ENCODE results near the gene ENOX1. TPM values are rescaled to one million over a fixed set of nuclear protein-coding genes. Genes with fewer than 3 reads are reported as not detected.

Gene ENOX1
- total RNA-seq, 1 donor from 2014 or later: 2.5 TPM

DNA sequence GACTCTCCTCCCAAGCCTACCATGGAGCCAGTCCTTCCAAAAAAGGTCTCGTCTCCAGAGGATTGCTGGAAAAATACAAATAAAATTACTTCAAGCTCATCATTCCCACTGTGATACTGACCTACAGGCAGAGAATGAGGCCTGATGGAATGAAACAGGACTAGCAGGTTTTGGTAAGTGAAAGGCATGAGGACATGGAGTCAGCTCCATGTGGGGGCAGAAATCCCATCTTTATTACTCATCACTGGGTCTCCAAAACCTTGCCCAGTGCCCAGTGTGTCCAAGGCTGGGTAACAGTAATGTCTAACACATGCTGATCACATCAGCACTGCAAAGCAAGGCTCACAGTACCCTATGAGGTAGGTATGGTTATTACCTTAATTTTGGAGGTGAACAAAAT, 528.0 kb downstream of the ENOX1 start:
- TF ChIP-seq, protein P1, sequence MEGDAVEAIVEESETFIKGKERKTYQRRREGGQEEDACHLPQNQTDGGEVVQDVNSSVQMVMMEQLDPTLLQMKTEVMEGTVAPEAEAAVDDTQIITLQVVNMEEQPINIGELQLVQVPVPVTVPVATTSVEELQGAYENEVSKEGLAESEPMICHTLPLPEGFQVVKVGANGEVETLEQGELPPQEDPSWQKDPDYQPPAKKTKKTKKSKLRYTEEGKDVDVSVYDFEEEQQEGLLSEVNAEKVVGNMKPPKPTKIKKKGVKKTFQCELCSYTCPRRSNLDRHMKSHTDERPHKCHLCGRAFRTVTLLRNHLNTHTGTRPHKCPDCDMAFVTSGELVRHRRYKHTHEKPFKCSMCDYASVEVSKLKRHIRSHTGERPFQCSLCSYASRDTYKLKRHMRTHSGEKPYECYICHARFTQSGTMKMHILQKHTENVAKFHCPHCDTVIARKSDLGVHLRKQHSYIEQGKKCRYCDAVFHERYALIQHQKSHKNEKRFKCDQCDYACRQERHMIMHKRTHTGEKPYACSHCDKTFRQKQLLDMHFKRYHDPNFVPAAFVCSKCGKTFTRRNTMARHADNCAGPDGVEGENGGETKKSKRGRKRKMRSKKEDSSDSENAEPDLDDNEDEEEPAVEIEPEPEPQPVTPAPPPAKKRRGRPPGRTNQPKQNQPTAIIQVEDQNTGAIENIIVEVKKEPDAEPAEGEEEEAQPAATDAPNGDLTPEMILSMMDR (IDR thresholded peaks at IDR 0.05; ENCODE audit: unreplicated experiment): no peak
- Mint-ChIP-seq H3K27me3 (no peaks in the 10 kb centered on the region), H3K36me3 (ENCODE audit: insufficient read depth) (no peaks in the 10 kb centered on the region), H3K27ac (no peak overlapping the region), H3K9me3 (ENCODE audit: low read depth) (peaks cover 3% of the 10 kb centered on the region), H3K4me1 (ENCODE audit: low read depth) (no peaks in the 10 kb centered on the region), H3K4me3 (ENCODE audit: low read depth) (no peak overlapping the region)
- DNase-seq (ENCODE audit: low spot score, unreplicated experiment): no peak

DNA sequence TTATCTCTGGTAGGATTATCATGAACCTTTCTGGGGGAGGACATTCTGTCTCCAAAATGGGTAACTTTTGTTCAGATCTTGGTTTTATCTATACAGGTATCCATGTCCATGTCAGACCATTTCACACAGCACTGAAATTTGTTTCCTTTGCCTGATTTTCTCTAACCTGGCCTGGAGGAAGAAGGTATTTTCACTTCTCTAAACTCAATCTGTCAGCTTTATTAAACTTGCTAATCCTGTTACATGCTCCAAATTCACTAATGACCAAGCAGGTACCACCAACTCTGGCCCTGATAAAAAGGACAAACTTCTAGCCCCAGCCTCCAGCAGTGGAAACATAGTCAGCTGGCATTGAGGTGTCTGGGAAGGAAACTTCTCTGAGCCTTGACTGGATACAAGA, 529.0 kb downstream of the ENOX1 start:
- no peak overlapping the region for H3K27ac Mint-ChIP-seq
- TF ChIP-seq, protein P1 (IDR thresholded peaks at IDR 0.05; ENCODE audit: unreplicated experiment): no peak
- H3K4me3 Mint-ChIP-seq (ENCODE audit: low read depth): no peak overlapping the region
- H3K36me3 Mint-ChIP-seq (ENCODE audit: insufficient read depth): no peaks in the 10 kb centered on the region
- no peaks in the 10 kb centered on the region for H3K27me3 Mint-ChIP-seq
- H3K9me3 Mint-ChIP-seq (ENCODE audit: low read depth): peaks cover 3% of the 10 kb centered on the region
- DNase-seq (ENCODE audit: low spot score, unreplicated experiment): no peak
- no peaks in the 10 kb centered on the region for H3K4me1 Mint-ChIP-seq (ENCODE audit: low read depth)

DNA sequence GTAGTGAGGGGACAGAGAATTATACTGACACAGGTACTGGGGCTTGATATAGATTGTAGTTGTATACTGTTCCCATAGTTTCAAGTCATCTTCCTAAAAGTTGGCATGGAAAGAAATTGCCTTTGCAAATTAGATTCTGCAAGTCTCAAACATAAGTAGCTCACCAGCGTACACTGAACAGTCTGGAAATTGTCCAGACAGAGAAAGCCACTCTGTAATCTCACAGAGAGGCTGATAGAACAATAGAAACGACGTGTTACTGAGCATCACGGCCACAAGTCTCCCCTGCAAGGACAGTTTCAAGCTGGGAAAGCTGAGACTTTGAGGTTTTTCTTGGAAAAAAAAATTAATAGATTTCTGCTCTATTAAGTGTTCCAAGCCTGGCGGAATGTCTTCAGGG, 534.8 kb downstream of the ENOX1 start:
- H3K36me3 Mint-ChIP-seq (ENCODE audit: insufficient read depth): no peaks in the 10 kb centered on the region
- H3K9me3 Mint-ChIP-seq (ENCODE audit: low read depth): no peaks in the 10 kb centered on the region
- TF ChIP-seq, protein P1 (IDR thresholded peaks at IDR 0.05; ENCODE audit: unreplicated experiment): no peak
- H3K27me3 Mint-ChIP-seq: peaks cover 4% of the 10 kb centered on the region
- H3K4me1 Mint-ChIP-seq (ENCODE audit: low read depth): no peaks in the 10 kb centered on the region
- no peak for DNase-seq (ENCODE audit: low spot score, unreplicated experiment)
- H3K4me3 Mint-ChIP-seq (ENCODE audit: low read depth): no peak overlapping the region
- H3K27ac Mint-ChIP-seq: no peak overlapping the region

DNA sequence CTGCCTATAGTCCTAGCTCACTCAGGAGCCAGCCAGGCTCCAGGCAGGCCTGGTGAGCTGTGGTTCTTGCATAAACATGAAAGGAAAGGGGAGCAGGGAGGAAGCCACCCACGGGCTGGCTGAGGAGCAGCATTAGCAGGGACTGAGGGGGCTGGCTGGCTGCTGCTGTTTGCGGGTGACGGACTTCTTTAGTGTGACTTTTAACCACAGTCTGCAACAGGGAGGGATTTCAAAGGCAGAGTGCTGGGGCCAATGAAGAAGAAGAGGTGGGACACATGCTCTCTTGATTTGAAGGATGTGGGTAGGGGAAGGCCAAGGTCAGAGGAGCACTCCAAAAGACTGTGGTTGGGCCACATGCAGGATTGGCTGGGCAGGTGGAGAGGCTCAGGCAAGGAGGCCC, 540.4 kb downstream of the ENOX1 start:
- H3K27me3 Mint-ChIP-seq: no peaks in the 10 kb centered on the region
- DNase-seq (ENCODE audit: low spot score, unreplicated experiment): no peak
- no peak overlapping the region for H3K4me3 Mint-ChIP-seq (ENCODE audit: low read depth)
- no peaks in the 10 kb centered on the region for H3K9me3 Mint-ChIP-seq (ENCODE audit: low read depth)
- no peaks in the 10 kb centered on the region for H3K4me1 Mint-ChIP-seq (ENCODE audit: low read depth)
- no peaks in the 10 kb centered on the region for H3K36me3 Mint-ChIP-seq (ENCODE audit: insufficient read depth)
- no peak overlapping the region for H3K27ac Mint-ChIP-seq
- TF ChIP-seq, protein P1 (IDR thresholded peaks at IDR 0.05; ENCODE audit: unreplicated experiment): no peak

DNA sequence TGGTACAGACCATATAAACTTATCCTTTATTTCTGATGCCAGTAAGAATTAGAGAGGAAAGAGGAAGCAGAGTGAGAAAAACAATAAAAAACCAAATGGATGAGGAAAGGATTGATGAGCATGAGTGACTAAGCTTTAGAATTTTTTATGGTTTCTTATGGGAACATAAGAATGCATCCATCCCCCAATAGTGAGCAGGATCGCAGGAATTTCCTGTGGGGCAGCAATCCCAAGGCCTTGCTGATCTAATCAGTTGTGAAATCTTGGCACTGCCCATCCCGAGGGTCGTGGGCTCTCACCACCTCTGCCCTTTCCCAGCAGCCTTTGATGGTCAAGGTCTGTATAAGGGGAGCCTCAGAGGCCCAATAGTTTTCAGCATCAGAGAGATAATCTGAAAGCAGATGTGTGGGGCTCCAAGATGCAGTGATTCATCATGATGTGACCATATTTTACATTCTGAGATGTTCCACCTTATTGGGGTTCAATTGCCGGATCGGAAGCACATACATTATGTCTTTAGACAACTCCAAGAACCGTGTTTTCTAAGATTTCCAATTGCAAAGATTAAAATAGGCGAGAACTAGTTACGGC, 541.3 kb downstream of the ENOX1 start:
- TF ChIP-seq, protein P1 (IDR thresholded peaks at IDR 0.05; ENCODE audit: unreplicated experiment): no peak
- no peaks in the 10 kb centered on the region for H3K36me3 Mint-ChIP-seq (ENCODE audit: insufficient read depth)
- DNase-seq (ENCODE audit: low spot score, unreplicated experiment): no peak
- no peaks in the 10 kb centered on the region for H3K27me3 Mint-ChIP-seq
- H3K4me1 Mint-ChIP-seq (ENCODE audit: low read depth): no peaks in the 10 kb centered on the region
- H3K4me3 Mint-ChIP-seq (ENCODE audit: low read depth): no peak overlapping the region
- no peaks in the 10 kb centered on the region for H3K9me3 Mint-ChIP-seq (ENCODE audit: low read depth)
- H3K27ac Mint-ChIP-seq: no peak overlapping the region
